A673 (cell line): Measurements from ENCODE around the gene ALDOA. TPM values are rescaled to one million over a fixed set of nuclear protein-coding genes. Genes with fewer than 3 reads are reported as not detected.

Experiments used
- BruUV-seq: library from RNA; stranded (reverse); fragments of 400-500 nt; replicated peaks from 2 replicates; lab custom pipeline; 2021; lab: Mats Ljungman, UMichigan
- CTCF ChIA-PET: fragments of 300-600 bp; sonication (Branson Sonifier 250); formaldehyde crosslinking; loops from one replicate; lab custom pipeline; 2022; ENCODE audit warnings: antibody characterized with exemption; lab: Charles Lee
- POLR2A ChIA-PET: fragments of 300-600 bp; sonication (Branson Sonifier 250); formaldehyde crosslinking; loops from one replicate; lab custom pipeline; 2022; ENCODE audit warnings: antibody characterized with exemption; ENCODE audit not compliant: low non-redundant PET; lab: Charles Lee
- DNase-seq: peaks from one replicate; pipeline ENCODE4 v3.0.0-alpha.2; 2015; ENCODE audit warnings: low spot score
- H3K27ac ChIP-seq: fragments of 200-600 bp; sonication (generic); 2 replicates; pipeline ENCODE4 v1.5.1; 2016; ENCODE audit warnings: mixed run types, low read depth, mild to moderate bottlenecking, mixed read lengths, antibody characterized with exemption, low read length; ENCODE audit not compliant: poor library complexity, severe bottlenecking
- H3K27me3 ChIP-seq: fragments of 200-600 bp; sonication (generic); replicated peaks from 2 replicates; pipeline ENCODE4 v1.6.1; 2017; ENCODE audit warnings: mixed run types, low read depth, mild to moderate bottlenecking, mixed read lengths, antibody characterized with exemption, low read length; ENCODE audit not compliant: insufficient read depth, poor library complexity
- H3K36me3 ChIP-seq: fragments of 200-600 bp; sonication (generic); 2 replicates; pipeline ENCODE4 v1.6.1; 2016; ENCODE audit warnings: mixed run types, mild to moderate bottlenecking, mixed read lengths, antibody characterized with exemption, low read length; ENCODE audit not compliant: insufficient read depth, poor library complexity, severe bottlenecking
- H3K4me1 ChIP-seq: fragments of 200-600 bp; sonication (generic); 2 replicates; pipeline ENCODE4 v1.6.1; 2017; ENCODE audit warnings: mixed run types, mild to moderate bottlenecking, mixed read lengths, antibody characterized with exemption, low read length; ENCODE audit not compliant: insufficient read depth, poor library complexity, severe bottlenecking
- H3K4me3 ChIP-seq: fragments of 200-600 bp; sonication (generic); 2 replicates; pipeline ENCODE4 v1.5.1; 2016; ENCODE audit warnings: low read depth, mixed run types, mild to moderate bottlenecking, mixed read lengths, low read length; ENCODE audit not compliant: poor library complexity, severe bottlenecking
- H3K9me3 ChIP-seq: fragments of 200-600 bp; sonication (generic); 2 replicates; pipeline ENCODE4 v1.6.1; 2016; ENCODE audit warnings: mixed run types, low read depth, mild to moderate bottlenecking, mixed read lengths, antibody characterized with exemption, low read length; ENCODE audit not compliant: poor library complexity, severe bottlenecking
- CTCF ChIP-seq: fragments of 300-800, 200-600 bp; sonication (generic); conservative IDR thresholded peaks from 2 replicates; pipeline ENCODE4 v1.5.1; 2017; ENCODE audit warnings: low read depth, mild to moderate bottlenecking, antibody characterized with exemption, low read length, moderate library complexity, mixed read lengths
- EZH2 ChIP-seq: fragments of 200-600 bp; sonication (generic); IDR thresholded peaks from 2 replicates; pipeline ENCODE4 v1.6.1; 2017; ENCODE audit warnings: borderline replicate concordance, low read depth, mild to moderate bottlenecking, mixed read lengths, antibody characterized with exemption, low read length; ENCODE audit not compliant: poor library complexity, severe bottlenecking
- intact Hi-C: fragments of 100-400 bp; cut with micrococcal nuclease; formaldehyde crosslinking; loops from one replicate; pipeline ENCODE4 v1.10.0; 2022; ENCODE audit not compliant: unreplicated experiment
- total RNA-seq: library from RNA; stranded (reverse); gene quantifications from 2 replicates; pipeline ENCODE4 v1.2.3, GENCODE V29; 2021

Gene ALDOA
- total RNA-seq, 1 experiment from 2014 or later = 1,729 TPM

GRCh38 chr16:30078744-30079143 is 13.2 kb downstream of the ALDOA start:
- Histone ChIP-seq H3K4me1 (peaks cover 13% of the 10 kb centered on the region), H3K27me3 (no peaks in the 10 kb centered on the region), H3K36me3 (peaks cover 52% of the 10 kb centered on the region), H3K4me3 (no peak overlapping the region), H3K9me3 (no peaks in the 10 kb centered on the region), H3K27ac (no peak overlapping the region)
- TF ChIP-seq CTCF = no peak
- TF ChIP-seq EZH2 = no peak
- no peak for DNase-seq
- POLR2A ChIA-PET = no interaction called here
- intact Hi-C loops = no loop called here
- BruUV-seq = no TSS peak
- CTCF ChIA-PET = interaction anchor here (0.7 kb wide), 1 partner anchor 18 kb away, joined by 4 read pairs; no protein-coding TSS in a partner anchor

- Histone ChIP-seq H3K36me3 (peaks cover 59% of the 10 kb centered on the region), H3K4me1 (peaks cover 13% of the 10 kb centered on the region), H3K27ac (no peak overlapping the region), H3K27me3 (no peaks in the 10 kb centered on the region), H3K4me3 (no peak overlapping the region), H3K9me3 (no peaks in the 10 kb centered on the region)
- ChIA-PET CTCF (no interaction called here), POLR2A (no interaction called here)
- DNase-seq = no peak
- intact Hi-C loops = no loop called here
- BruUV-seq = no TSS peak
- no peak for TF ChIP-seq CTCF
- no peak for TF ChIP-seq EZH2
Observed at GRCh38 chr16:30079480-30079879, 13.9 kb downstream of the ALDOA start.

- ChIA-PET POLR2A (no interaction called here), CTCF (interaction anchor here (0.6 kb wide), 1 partner anchor 371 kb away, joined by 3 read pairs; no protein-coding TSS in a partner anchor)
- no peak overlapping the region for H3K4me3 ChIP-seq
- TF ChIP-seq CTCF (0 out of 2 replicates have a peak, but pooled peaks have one; percentile 24), EZH2 (no peak)
- no peak overlapping the region for H3K27ac ChIP-seq
- peaks cover under 1% of the 10 kb centered on the region for H3K4me1 ChIP-seq
- peaks cover 65% of the 10 kb centered on the region for H3K36me3 ChIP-seq
- BruUV-seq = no TSS peak
- H3K9me3 ChIP-seq = no peaks in the 10 kb centered on the region
- no peak for DNase-seq
- intact Hi-C loops = no loop called here
- no peaks in the 10 kb centered on the region for H3K27me3 ChIP-seq
Observed at GRCh38 chr16:30082545-30083090, 17.1 kb downstream of the ALDOA start.
